Caco-2 (cell line): Measurements from ENCODE around the gene SLC31A2. TPM values are rescaled to one million over a fixed set of nuclear protein-coding genes. Genes with fewer than 3 reads are reported as not detected.

ENCODE experiments used
- BruUV-seq: library from RNA; stranded (reverse); fragments of 400-500 nt; replicated peaks from 2 replicates; lab custom pipeline; 2021; lab: Mats Ljungman, UMichigan
- CTCF ChIA-PET: fragments of 300-600 bp; sonication (Branson Sonifier 250); formaldehyde crosslinking; loops from one replicate; lab custom pipeline; 2022; ENCODE audit warnings: antibody characterized with exemption; lab: Charles Lee
- POLR2A ChIA-PET: fragments of 300-600 bp; sonication (Branson Sonifier 250); formaldehyde crosslinking; loops from one replicate; lab custom pipeline; 2022; ENCODE audit warnings: antibody characterized with exemption; lab: Charles Lee
- DNase-seq, 2 experiments: peaks; one replicate each; pipeline versions ENCODE4 v3.0.0 to v3.0.0-alpha.2; 2020 to 2022
- H3K27me3 ChIP-seq: replicated peaks from 2 replicates; pipeline ENCODE4 v1.6.0; 2011; ENCODE audit warnings: low read length; ENCODE audit not compliant: control insufficient read depth, insufficient read depth
- H3K36me3 ChIP-seq: 2 replicates; pipeline ENCODE4 v1.5.1; 2011; ENCODE audit warnings: low read length; ENCODE audit not compliant: control insufficient read depth, insufficient read depth
- H3K4me1 ChIP-seq: fragments of 250-450 bp; sonication (Bioruptor Pico); 2 replicates; pipeline ENCODE4 v1.5.1; 2020; ENCODE audit warnings: mild to moderate bottlenecking
- H3K4me3 ChIP-seq: 2 replicates; pipeline ENCODE4 v1.5.1; 2011; ENCODE audit warnings: low read depth, mild to moderate bottlenecking, control low read depth, low read length
- H3K9me3 ChIP-seq: fragments of 250-450 bp; sonication (Bioruptor Pico); 2 replicates; pipeline ENCODE4 v1.5.1; 2020; ENCODE audit warnings: mild to moderate bottlenecking, moderate library complexity
- H3K27ac Mint-ChIP-seq: one replicate; pipeline ENCODE4 v1.8.0; 2022; ENCODE audit warnings: mixed read lengths; ENCODE audit not compliant: unreplicated experiment
- H3K27me3 Mint-ChIP-seq: one replicate; pipeline ENCODE4 v1.8.0; 2022; ENCODE audit warnings: mixed read lengths; ENCODE audit not compliant: insufficient read depth, unreplicated experiment
- H3K36me3 Mint-ChIP-seq: one replicate; pipeline ENCODE4 v1.8.0; 2022; ENCODE audit warnings: mild to moderate bottlenecking, mixed read lengths; ENCODE audit not compliant: insufficient read depth, unreplicated experiment
- H3K4me1 Mint-ChIP-seq: one replicate; pipeline ENCODE4 v1.8.0; 2022; ENCODE audit warnings: low read depth, mixed read lengths; ENCODE audit not compliant: unreplicated experiment
- H3K4me3 Mint-ChIP-seq: one replicate; pipeline ENCODE4 v1.8.0; 2022; ENCODE audit warnings: mild to moderate bottlenecking, moderate library complexity, mixed read lengths; ENCODE audit not compliant: unreplicated experiment
- H3K9me3 Mint-ChIP-seq: one replicate; pipeline ENCODE4 v1.8.0; 2022; ENCODE audit warnings: mixed read lengths; ENCODE audit not compliant: unreplicated experiment
- intact Hi-C: fragments of 100-400 bp; cut with micrococcal nuclease; formaldehyde crosslinking; loops from one replicate; pipeline ENCODE4 v1.10.0; 2022; ENCODE audit not compliant: unreplicated experiment
- total RNA-seq: library from RNA; stranded (reverse); gene quantifications from 2 replicates; pipeline ENCODE4 v1.2.3, GENCODE V29; 2022
- TF ChIP-seq, protein P1 (sequence below), 2 experiments: fragments of 200-600 bp in 1 of 2; IDR thresholded peaks; 1 replicate in 1 of 2; 2 replicates in 1 of 2; pipeline versions ENCODE4 v1.5.1 to v1.8.0; 2011 to 2022; ENCODE audit warnings: antibody characterized with exemption in 1 of 2, control low read depth in 1 of 2, inconsistent platforms in 1 of 2, low read depth in 1 of 2, low read length in 1 of 2, mild to moderate bottlenecking in 1 of 2, moderate library complexity in 1 of 2; ENCODE audit not compliant: insufficient read depth in 1 of 2, severe bottlenecking in 1 of 2, unreplicated experiment in 1 of 2

SLC31A2 gene
- total RNA-seq, 1 experiment from 2014 or later: 5.1 TPM

- Mint-ChIP-seq H3K4me1 (peaks cover 7% of the 10 kb centered on the region), H3K27ac (no peak overlapping the region), H3K36me3 (no peaks in the 10 kb centered on the region), H3K9me3 (no peaks in the 10 kb centered on the region), H3K27me3 (peaks cover 7% of the 10 kb centered on the region), H3K4me3 (peak overlapping the region; percentile 22)
- no TSS peak for BruUV-seq
- no peaks in the 10 kb centered on the region for H3K36me3 ChIP-seq
- CTCF ChIA-PET: interaction anchor here (0.6 kb wide), 1 partner anchor 13 kb away, joined by 3 read pairs; the partner anchor contains the start of gene SLC31A2
- H3K4me1 ChIP-seq: peaks cover 10% of the 10 kb centered on the region
- no peaks in the 10 kb centered on the region for H3K27me3 ChIP-seq
- TF ChIP-seq, protein P1, sequence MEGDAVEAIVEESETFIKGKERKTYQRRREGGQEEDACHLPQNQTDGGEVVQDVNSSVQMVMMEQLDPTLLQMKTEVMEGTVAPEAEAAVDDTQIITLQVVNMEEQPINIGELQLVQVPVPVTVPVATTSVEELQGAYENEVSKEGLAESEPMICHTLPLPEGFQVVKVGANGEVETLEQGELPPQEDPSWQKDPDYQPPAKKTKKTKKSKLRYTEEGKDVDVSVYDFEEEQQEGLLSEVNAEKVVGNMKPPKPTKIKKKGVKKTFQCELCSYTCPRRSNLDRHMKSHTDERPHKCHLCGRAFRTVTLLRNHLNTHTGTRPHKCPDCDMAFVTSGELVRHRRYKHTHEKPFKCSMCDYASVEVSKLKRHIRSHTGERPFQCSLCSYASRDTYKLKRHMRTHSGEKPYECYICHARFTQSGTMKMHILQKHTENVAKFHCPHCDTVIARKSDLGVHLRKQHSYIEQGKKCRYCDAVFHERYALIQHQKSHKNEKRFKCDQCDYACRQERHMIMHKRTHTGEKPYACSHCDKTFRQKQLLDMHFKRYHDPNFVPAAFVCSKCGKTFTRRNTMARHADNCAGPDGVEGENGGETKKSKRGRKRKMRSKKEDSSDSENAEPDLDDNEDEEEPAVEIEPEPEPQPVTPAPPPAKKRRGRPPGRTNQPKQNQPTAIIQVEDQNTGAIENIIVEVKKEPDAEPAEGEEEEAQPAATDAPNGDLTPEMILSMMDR (IDR thresholded peaks at IDR 0.05; ENCODE audit: insufficient read depth in 1 of 2, low read depth in 1 of 2, low read length in 1 of 2, severe bottlenecking in 1 of 2, unreplicated experiment in 1 of 2): no peak
- intact Hi-C loops: no loop called here
- POLR2A ChIA-PET: no interaction called here
- no peak for DNase-seq
- no peak overlapping the region for H3K4me3 ChIP-seq
- H3K9me3 ChIP-seq: no peaks in the 10 kb centered on the region
These were observed 13.3 kb upstream of the SLC31A2 start for GRCh38 chr9:113137196-113138168.

- Mint-ChIP-seq H3K4me1 (peaks cover 7% of the 10 kb centered on the region), H3K27me3 (peaks cover 3% of the 10 kb centered on the region), H3K27ac (no peak overlapping the region), H3K9me3 (no peaks in the 10 kb centered on the region), H3K4me3 (no peak overlapping the region), H3K36me3 (no peaks in the 10 kb centered on the region)
- Histone ChIP-seq H3K4me3 (no peak overlapping the region), H3K27me3 (no peaks in the 10 kb centered on the region), H3K9me3 (no peaks in the 10 kb centered on the region), H3K36me3 (no peaks in the 10 kb centered on the region), H3K4me1 (peaks cover 10% of the 10 kb centered on the region)
- BruUV-seq: no TSS peak
- DNase-seq: no peak
- intact Hi-C loops: no loop called here
- ChIA-PET CTCF (no interaction called here), POLR2A (no interaction called here)
- TF ChIP-seq, protein P1 (IDR thresholded peaks at IDR 0.05; ENCODE audit: insufficient read depth in 1 of 2, low read depth in 1 of 2, low read length in 1 of 2, severe bottlenecking in 1 of 2, unreplicated experiment in 1 of 2): no peak
These were observed 12.0 kb upstream of the SLC31A2 start for GRCh38 chr9:113138760-113139159.

- BruUV-seq: no TSS peak
- Histone ChIP-seq H3K36me3 (no peaks in the 10 kb centered on the region), H3K27me3 (no peaks in the 10 kb centered on the region), H3K4me1 (peaks cover 10% of the 10 kb centered on the region), H3K9me3 (no peaks in the 10 kb centered on the region), H3K4me3 (no peak overlapping the region)
- Mint-ChIP-seq H3K36me3 (no peaks in the 10 kb centered on the region), H3K27me3 (peaks cover 3% of the 10 kb centered on the region), H3K27ac (no peak overlapping the region), H3K4me1 (peaks cover 7% of the 10 kb centered on the region), H3K9me3 (no peaks in the 10 kb centered on the region), H3K4me3 (no peak overlapping the region)
- TF ChIP-seq, protein P1 (IDR thresholded peaks at IDR 0.05; ENCODE audit: insufficient read depth in 1 of 2, low read depth in 1 of 2, low read length in 1 of 2, severe bottlenecking in 1 of 2, unreplicated experiment in 1 of 2): no peak
- POLR2A ChIA-PET: no interaction called here
- no peak for DNase-seq
- CTCF ChIA-PET: no interaction called here
- intact Hi-C loops: no loop called here
These were observed 11.5 kb upstream of the SLC31A2 start for GRCh38 chr9:113139225-113139829.
